Right renal pelvis (tissue), 4 donors: Measurements from ENCODE around the gene ZNF436. TPM values are rescaled to one million over a fixed set of nuclear protein-coding genes. Genes with fewer than 3 reads are reported as not detected.
"Not testable (repeated sequence)": the region's sequence is repeated elsewhere in the genome, so short reads cannot be mapped to it uniquely, and the experiment has no call there.

ENCODE experiments used
- DNase-seq, 4 donors: peaks; one replicate each; pipeline ENCODE4 v3.0.0-alpha.2; 2013; ENCODE audit warnings: low read depth in 4 of 4, low spot score in 3 of 4, missing footprints in 1 of 4
- polyA plus RNA-seq, 4 donors: library from polyadenylated mRNA; unstranded; fragments of 120-200 nt; gene quantifications; one replicate each; pipeline ENCODE4 v1.2.1, GENCODE V29; 2013; ENCODE audit not compliant: insufficient read length in 4 of 4

ZNF436 gene
- polyA plus RNA-seq, 4 donors = 27.9 to 44.4 (median 36.3) TPM

DNA sequence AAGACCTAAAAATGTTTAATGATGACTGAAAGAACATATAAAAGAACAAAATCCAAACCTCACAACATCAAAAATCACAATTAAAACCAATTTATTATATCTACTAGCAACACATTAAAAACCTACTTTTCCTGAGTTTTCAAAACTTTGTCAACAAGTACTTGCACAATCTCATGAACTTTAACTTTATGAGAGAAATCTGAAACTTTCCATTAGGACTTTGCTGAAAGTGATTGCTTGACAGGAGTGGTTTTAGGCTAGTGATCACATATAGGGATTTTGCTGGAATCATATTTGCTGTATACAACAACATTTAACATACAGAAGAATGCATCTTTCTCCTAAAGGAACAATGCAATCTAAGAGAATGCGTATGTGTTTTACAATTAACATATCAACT lies 38.8 kb downstream of the ZNF436 start:
- DNase-seq = no peak

DNA sequence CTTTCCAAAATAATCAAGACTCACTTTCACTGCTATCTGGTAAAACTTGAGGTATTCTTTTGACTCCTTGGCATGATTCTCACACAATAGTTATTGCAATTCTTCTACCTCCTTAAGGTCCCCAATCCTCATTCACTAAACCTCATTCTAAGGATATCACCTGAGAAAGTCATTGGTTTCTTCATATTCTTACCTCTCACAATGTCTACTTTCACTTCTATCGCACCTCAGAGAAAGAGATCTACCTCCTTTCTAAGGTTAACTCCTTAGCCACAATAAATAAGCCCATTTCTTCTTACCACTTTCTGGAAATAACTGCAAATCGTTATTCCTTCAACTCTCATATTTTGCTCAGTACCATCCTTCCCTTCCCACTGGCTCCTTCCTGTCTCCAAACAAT lies 44.2 kb downstream of the ZNF436 start:
- no peak for DNase-seq

DNA sequence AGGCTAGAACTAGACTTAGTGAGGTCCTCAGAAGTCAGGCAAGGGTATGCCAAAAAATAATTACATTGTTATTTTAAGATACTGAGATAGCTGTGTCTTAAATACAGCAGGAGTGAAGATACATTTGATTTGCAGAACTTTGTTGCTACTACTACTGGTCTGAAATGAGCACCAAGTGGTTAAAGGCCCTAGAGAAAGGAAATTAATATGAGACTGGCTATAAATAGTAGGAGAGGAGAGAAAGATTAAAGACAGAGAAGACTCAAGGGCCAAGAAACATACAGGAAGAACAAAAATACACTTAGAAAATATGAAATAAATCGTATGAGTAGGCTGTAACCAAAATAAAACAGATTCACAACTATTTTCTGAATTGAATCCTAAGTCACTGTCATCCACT lies 46.9 kb downstream of the ZNF436 start:
- DNase-seq = no peak

DNA sequence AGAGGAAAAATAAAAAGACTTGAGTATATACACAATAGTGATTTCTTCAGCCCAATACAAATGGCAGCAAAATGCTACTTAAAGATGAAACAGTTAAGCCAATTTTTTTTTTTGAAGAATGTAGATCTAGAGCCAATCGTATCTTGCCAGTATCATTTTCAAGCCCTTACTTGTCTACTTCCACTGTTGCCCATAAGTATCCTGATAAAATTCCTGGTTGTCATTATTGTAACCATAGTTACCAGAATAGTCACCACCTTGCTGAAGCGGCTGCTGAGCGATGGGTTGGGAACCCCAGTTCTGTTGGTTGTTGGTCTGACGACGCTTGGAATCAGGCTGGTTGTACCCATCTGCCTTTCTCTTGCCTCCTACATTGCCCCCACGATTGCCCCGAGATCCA lies 59.4 kb downstream of the ZNF436 start:
- DNase-seq = not testable (repeated sequence)

Other genes starting within 250 kb of the ZNF436 start
- 10 to 100 TPM; 29.6 to 36.9 (median 35.4) TPM for gene LUZP1, start 201.0 kb downstream of the ZNF436 start, polyA plus RNA-seq
- gene HTR1D, start 152.3 kb downstream of the ZNF436 start, polyA plus RNA-seq = under 1 TPM; 0.21 to 0.44 (median 0.37) TPM
- gene HNRNPR, start 25.6 kb downstream of the ZNF436 start, polyA plus RNA-seq = 100 to 1,000 TPM; 243 to 286 (median 274) TPM
- 10 to 100 TPM; 31.1 to 51.6 (median 47.5) TPM for gene TCEA3, start 54.9 kb upstream of the ZNF436 start, polyA plus RNA-seq
- 10 to 100 TPM; 32.0 to 35.9 (median 33.4) TPM for gene ASAP3, start 114.3 kb upstream of the ZNF436 start, polyA plus RNA-seq
- gene E2F2, start 161.4 kb upstream of the ZNF436 start, polyA plus RNA-seq = 1 to 10 TPM; 4.4 to 5.3 (median 4.7) TPM
- gene ID3, start 189.7 kb upstream of the ZNF436 start, polyA plus RNA-seq = 100 to 1,000 TPM; 304 to 373 (median 349) TPM